Upper lobe of left lung (tissue), 4 donors: ENCODE results near the gene CD58.
"Not testable (repeated sequence)": the region's sequence is repeated elsewhere in the genome, so short reads cannot be mapped to it uniquely, and the experiment has no call there.

Experiments used
- CTCF ChIP-seq, 6 experiments: fragments of 450-650 bp in 4 of 6; fragments of 200-600 bp in 2 of 6; sonication (generic) in 2 of 6; IDR thresholded peaks; one replicate each; pipeline ENCODE4 v1.5.1; 2016 to 2019; ENCODE audit warnings: antibody characterized with exemption in 6 of 6
- EP300 ChIP-seq, 4 donors: sonication (generic); formaldehyde crosslinking; IDR thresholded peaks; one replicate each; pipeline ENCODE4 v1.5.1; 2017; ENCODE audit warnings: antibody characterized with exemption in 4 of 4, control low read depth in 2 of 4
- POLR2AphosphoS5 ChIP-seq, 2 donors: sonication (generic); formaldehyde crosslinking; IDR thresholded peaks; one replicate each; pipeline ENCODE4 v1.5.1; 2017; ENCODE audit warnings: antibody characterized with exemption in 2 of 2

GRCh38 chr1:116596742-116597307 is 26.0 kb upstream of the CD58 start:
- not testable (repeated sequence) for TF ChIP-seq CTCF, POLR2AphosphoS5, EP300 (IDR thresholded peaks at IDR 0.05)
